GM19328 (cell line): ENCODE results near the gene BEGAIN.

Source experiments
- ATAC-seq: cut with Tn5 transposase; IDR thresholded peaks from one replicate; pipeline ENCODE4 v1.9.1; 2021; ENCODE audit warnings: mild to moderate bottlenecking, moderate library complexity; ENCODE audit not compliant: unreplicated experiment

The BEGAIN gene

GRCh38 chr14:100553471-100553870 lies 33.7 kb downstream of the BEGAIN start:
- ATAC-seq = no peak

- ATAC-seq = no peak
Observed at GRCh38 chr14:100552524-100553125, 34.6 kb downstream of the BEGAIN start.

- no peak for ATAC-seq
Observed at GRCh38 chr14:100551056-100551455, 36.2 kb downstream of the BEGAIN start.

GRCh38 chr14:100549834-100550625 lies 37.2 kb downstream of the BEGAIN start:
- ATAC-seq = no peak

- no peak for ATAC-seq
Observed at GRCh38 chr14:100548939-100549338, 38.3 kb downstream of the BEGAIN start.

- ATAC-seq = no peak
Observed at GRCh38 chr14:100548295-100548655, 38.9 kb downstream of the BEGAIN start.

GRCh38 chr14:100547633-100548294 lies 39.5 kb downstream of the BEGAIN start:
- ATAC-seq = no peak

- no peak for ATAC-seq
Observed at GRCh38 chr14:100546051-100546443, 41.2 kb downstream of the BEGAIN start.

- no peak for ATAC-seq
Observed at GRCh38 chr14:100545359-100545758, 41.9 kb downstream of the BEGAIN start.

GRCh38 chr14:100544506-100545141 lies 42.6 kb downstream of the BEGAIN start:
- ATAC-seq = no peak

GRCh38 chr14:100543471-100544455 lies 43.5 kb downstream of the BEGAIN start:
- ATAC-seq = no peak

GRCh38 chr14:100542619-100543205 lies 44.5 kb downstream of the BEGAIN start:
- no peak for ATAC-seq

- ATAC-seq = no peak
Observed at GRCh38 chr14:100541621-100542560, 45.3 kb downstream of the BEGAIN start.

- ATAC-seq = no peak
Observed at GRCh38 chr14:100540926-100541620, 46.1 kb downstream of the BEGAIN start.

GRCh38 chr14:100540141-100540925 lies 46.9 kb downstream of the BEGAIN start:
- ATAC-seq = no peak

- no peak for ATAC-seq
Observed at GRCh38 chr14:100539766-100540140, 47.5 kb downstream of the BEGAIN start.

- no peak for ATAC-seq
Observed at GRCh38 chr14:100539003-100539660, 48.1 kb downstream of the BEGAIN start.
